Heart left ventricle (tissue), 13 donors: ENCODE results near the gene RPIA.

Source experiments
- CTCF ChIP-seq, 12 donors: fragments of 200-600 bp; sonication (generic) in 4 of 12; IDR thresholded peaks; one replicate each; pipeline versions ENCODE4 v1.5.0 to v1.8.0; 2018 to 2022; ENCODE audit warnings: antibody characterized with exemption in 12 of 12, mild to moderate bottlenecking in 5 of 12
- POLR2A ChIP-seq, 2 donors: fragments of 450-650 bp; IDR thresholded peaks; one replicate each; pipeline ENCODE4 v1.6.1; 2017; ENCODE audit warnings: antibody characterized with exemption in 2 of 2, mild to moderate bottlenecking in 2 of 2, moderate library complexity in 2 of 2
- donor health status: ischemic (EF 13 %, LVEDD 7.1; RV severe dilation, severe dysfunction).
- donor health status: DM: no; HTN: yes; CAD: no.
- donor health status: DM: no; HTN: no; CAD: no.
- donor health status: ischemic (EF 25% LVEDD 6.9; RV normal size, moderate dysfunction).
- donor health status: ischemic (EF 25% LVEDD 5.7; RV mildly dilated, moderate dysfunction).
- donor health status: ischemic (EF 35%, LVEDD 5.7; RV mildly dilated, moderate dysfunction).
- donor health status: nonischemic (EF 11% LVEDD 7.7; RV severe dilation, severe dysfunction).
- donor health status: DM: yes; HTN: yes; CAD: no.
- donor health status: PGD.
- donor health status: ischemic (EF 29% LVEDD 5.4; RV normal size, mild dysfunction).
- donor health status: nonischemic (EF 23%, LVEDD 6.1; RV moderate dilation, normal function).

DNA sequence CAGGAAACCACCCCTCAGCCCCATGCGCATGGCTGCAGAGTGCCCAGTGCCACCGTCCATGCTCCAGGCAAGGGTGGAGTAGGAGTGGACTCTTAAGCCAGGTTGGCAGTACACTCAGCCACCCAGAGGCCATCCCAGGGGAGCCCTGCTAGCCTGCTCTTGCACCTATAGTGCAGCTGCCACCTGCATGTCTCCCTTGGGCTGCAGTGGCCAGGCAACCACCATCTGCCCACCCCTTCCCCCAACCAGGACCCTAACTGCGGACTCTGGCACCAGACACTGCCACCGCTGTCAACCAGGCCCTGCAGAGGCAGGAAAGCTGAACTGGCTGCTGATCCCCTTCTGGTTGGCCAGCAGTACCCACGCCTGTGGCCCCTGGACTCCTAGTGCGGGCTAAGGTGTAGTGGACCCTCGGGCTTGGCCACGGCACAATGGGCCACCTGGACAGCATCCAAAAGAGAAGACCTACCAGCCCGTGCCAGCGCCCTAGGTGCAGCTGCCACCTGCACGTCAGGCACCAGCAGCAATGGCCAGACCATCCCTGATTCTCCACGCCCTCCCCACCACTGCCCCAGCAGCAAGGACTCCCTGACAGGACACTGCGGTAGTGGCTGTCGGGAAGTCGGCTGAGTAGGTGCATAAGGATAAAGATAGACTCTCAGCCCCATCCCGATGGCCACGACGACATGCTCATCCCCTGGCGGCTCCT lies 72.8 kb downstream of the RPIA start:
- TF ChIP-seq CTCF (IDR thresholded peaks at IDR 0.05) (no peak), POLR2A (IDR thresholded peaks at IDR 0.05) (no peak)
